Stimulated activated CD8-positive, alpha-beta memory T cell treated with anti-CD3 and anti-CD28 coated beads, Interleukin-2, amount 100 ng/mL, for 1 hour (primary cell): ENCODE measurements around the gene PCDHB7.
"Not testable (repeated sequence)": the region's sequence is repeated elsewhere in the genome, so short reads cannot be mapped to it uniquely, and the experiment has no call there.

Source experiments
- DNase-seq, 2 donors: peaks; one replicate each; pipeline ENCODE4 v3.0.0-alpha.2; 2020; ENCODE audit warnings: low read depth in 2 of 2

Gene PCDHB7

DNA sequence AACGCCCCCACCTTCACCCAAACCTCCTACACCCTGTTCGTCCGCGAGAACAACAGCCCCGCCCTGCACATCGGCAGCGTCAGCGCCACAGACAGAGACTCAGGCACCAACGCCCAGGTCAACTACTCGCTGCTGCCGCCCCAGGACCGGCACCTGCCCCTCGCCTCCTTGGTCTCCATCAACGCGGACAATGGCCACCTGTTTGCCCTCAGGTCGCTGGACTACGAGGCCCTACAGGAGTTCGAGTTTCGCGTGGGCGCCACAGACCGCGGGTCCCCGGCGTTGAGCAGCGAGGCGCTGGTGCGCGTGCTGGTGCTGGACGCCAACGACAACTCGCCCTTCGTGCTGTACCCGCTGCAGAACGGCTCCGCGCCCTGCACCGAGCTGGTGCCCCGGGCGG lies 52.4 kb downstream of the PCDHB7 start:
- DNase-seq, result not testable (repeated sequence)

DNA sequence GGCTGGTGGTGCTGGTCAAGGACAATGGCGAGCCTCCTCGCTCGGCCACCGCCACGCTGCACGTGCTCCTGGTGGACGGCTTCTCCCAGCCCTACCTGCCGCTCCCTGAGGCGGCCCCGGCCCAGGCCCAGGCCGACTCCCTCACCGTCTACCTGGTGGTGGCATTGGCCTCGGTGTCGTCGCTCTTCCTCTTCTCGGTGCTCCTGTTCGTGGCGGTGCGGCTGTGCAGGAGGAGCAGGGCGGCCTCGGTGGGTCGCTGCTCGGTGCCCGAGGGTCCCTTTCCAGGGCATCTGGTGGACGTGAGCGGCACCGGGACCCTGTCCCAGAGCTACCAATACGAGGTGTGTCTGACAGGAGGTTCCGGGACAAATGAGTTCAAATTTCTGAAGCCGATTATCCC lies 53.0 kb downstream of the PCDHB7 start:
- DNase-seq, result not testable (repeated sequence)
